ENCODE results near the gene ATP10B.

Gene ATP10B

GRCh38 chr5:160679567-160680309, 172.3 kb downstream of the ATP10B start:
- no peak for DNase-seq

- no peak for DNase-seq
Observed at GRCh38 chr5:160675988-160676387, 176.0 kb downstream of the ATP10B start.

GRCh38 chr5:160674901-160675300, 177.1 kb downstream of the ATP10B start:
- no peak for DNase-seq

GRCh38 chr5:160672521-160672920, 179.5 kb downstream of the ATP10B start:
- no peak for DNase-seq

GRCh38 chr5:160668356-160668755, 183.7 kb downstream of the ATP10B start:
- DNase-seq = no peak

GRCh38 chr5:160667160-160667559, 184.9 kb downstream of the ATP10B start:
- no peak for DNase-seq

GRCh38 chr5:160665460-160665859, 186.6 kb downstream of the ATP10B start:
- DNase-seq = no peak

- no peak for DNase-seq
Observed at GRCh38 chr5:160660132-160660531, 191.9 kb downstream of the ATP10B start.

- DNase-seq = no peak
Observed at GRCh38 chr5:160657622-160658458, 194.2 kb downstream of the ATP10B start.

GRCh38 chr5:160657068-160657507, 194.9 kb downstream of the ATP10B start:
- DNase-seq = no peak

- DNase-seq = no peak
Observed at GRCh38 chr5:160655717-160656116, 196.3 kb downstream of the ATP10B start.

GRCh38 chr5:160651692-160652645, 200.0 kb downstream of the ATP10B start:
- DNase-seq = no peak

- DNase-seq = peak in 1 of 2 experiments; percentile 10
Observed at GRCh38 chr5:160649304-160649703, 202.7 kb downstream of the ATP10B start.

- no peak for DNase-seq
Observed at GRCh38 chr5:160646033-160646432, 206.0 kb downstream of the ATP10B start.

GRCh38 chr5:160643616-160644240, 208.3 kb downstream of the ATP10B start:
- DNase-seq = no peak

- DNase-seq = no peak
Observed at GRCh38 chr5:160641405-160641804, 210.6 kb downstream of the ATP10B start.

- DNase-seq = no peak
Observed at GRCh38 chr5:160640406-160640805, 211.6 kb downstream of the ATP10B start.

GRCh38 chr5:160638161-160638742, 213.8 kb downstream of the ATP10B start:
- DNase-seq = no peak

GRCh38 chr5:160637357-160638090, 214.5 kb downstream of the ATP10B start:
- no peak for DNase-seq

- DNase-seq = no peak
Observed at GRCh38 chr5:160635663-160636062, 216.3 kb downstream of the ATP10B start.

- DNase-seq = no peak
Observed at GRCh38 chr5:160635046-160635445, 217.0 kb downstream of the ATP10B start.

Data from AML-193 (cell line).